Measurements from ENCODE around the gene NCKIPSD. TPM values are rescaled to one million over a fixed set of nuclear protein-coding genes. Genes with fewer than 3 reads are reported as not detected.
A peak's percentile ranks its signal among the peaks of the same experiment; 100 is the strongest.

Gene NCKIPSD
- total RNA-seq, 1 donor from 2014 or later: 6.1 TPM

DNA sequence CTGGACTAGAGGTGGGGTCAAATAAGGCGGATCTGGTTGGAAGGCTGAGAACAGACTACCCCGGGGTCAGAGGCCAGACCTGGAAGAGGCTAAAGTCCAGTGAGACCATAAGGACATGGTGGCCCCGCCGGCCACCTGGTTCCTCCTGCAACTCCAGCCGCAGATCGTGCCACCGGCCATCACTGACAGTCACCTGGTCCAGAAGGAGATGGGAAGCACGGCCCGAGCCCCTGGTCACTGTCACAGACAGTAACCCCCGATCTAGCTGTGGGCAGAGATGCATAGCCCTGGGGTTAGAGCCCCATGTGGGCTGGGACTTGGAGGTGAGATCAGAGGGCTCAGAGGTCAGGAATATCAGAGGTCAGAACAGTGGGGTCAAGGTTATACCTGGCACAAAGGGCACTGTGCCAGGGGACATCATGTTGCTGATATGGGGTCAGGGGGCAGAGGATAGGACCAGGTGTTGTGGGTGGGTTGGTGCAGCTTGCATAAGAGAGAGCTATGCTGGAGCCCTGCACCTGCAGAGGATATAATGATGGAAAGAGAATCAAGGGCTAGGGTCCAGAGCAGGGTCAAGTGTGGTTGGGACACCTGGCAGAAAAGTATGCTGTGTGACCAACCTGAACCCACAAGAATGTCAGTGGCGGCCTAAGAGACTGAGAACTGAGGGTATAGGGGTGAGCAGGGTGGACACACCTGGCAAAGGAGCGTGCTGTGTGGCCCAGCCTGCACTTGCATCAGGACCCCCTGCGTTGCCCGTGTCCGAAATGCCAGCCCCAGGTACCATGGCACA lies 32.6 kb downstream of the NCKIPSD start:
- FAIRE-seq: no peak
- DNase-seq (ENCODE audit: low spot score in 2 of 2): no peak

GRCh38 chr3:48651771-48652170 lies 33.9 kb downstream of the NCKIPSD start:
- FAIRE-seq (no peak), DNase-seq (ENCODE audit: low spot score in 2 of 2) (no peak)

DNA sequence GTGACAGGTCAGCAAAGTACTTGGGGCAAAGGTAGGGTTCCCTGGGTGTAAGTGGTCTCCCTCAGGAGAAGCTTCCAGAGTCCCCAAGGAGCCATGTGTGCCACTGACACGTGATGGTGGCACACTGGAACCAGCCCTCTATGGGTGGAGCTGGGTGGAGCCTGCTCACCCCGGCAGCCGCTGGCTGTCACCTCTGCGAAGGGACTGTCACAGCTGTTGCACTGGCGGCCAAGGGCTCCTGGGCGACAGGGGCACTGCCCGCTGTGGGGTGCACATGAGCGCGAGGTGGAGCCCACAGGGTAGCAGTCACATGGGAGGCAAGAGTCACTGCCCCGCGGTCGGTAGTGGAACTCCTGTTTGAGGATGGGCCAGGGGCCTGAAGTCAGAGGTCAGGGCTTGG lies 35.0 kb downstream of the NCKIPSD start:
- no peak for FAIRE-seq
- DNase-seq (ENCODE audit: low spot score in 2 of 2): no peak

- DNase-seq (ENCODE audit: low spot score in 2 of 2): no peak
- no peak for FAIRE-seq
Measured at GRCh38 chr3:48648188-48648850, 37.4 kb downstream of the NCKIPSD start.

DNA sequence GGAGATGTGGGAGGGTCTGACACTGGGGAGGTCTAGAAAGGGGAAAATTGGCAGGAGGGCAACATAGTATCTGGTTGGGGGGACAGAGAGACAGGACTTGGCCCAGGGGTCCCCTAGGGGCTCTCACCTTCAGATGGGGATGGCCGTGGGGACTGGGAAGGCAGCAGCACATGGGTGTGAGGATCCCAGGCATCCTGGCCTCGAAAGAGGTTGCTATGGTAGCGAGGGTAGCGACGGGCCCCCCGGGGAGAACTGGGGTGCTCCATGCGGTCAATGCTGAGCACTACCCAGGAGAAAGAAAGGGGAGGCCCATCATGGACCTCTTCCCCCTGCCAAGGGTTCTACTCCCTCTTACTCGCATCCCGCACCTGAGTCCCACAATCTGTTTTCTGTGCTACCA lies 38.0 kb downstream of the NCKIPSD start:
- DNase-seq (ENCODE audit: low spot score in 2 of 2) (no peak), FAIRE-seq (no peak)

- FAIRE-seq: no peak
- DNase-seq (ENCODE audit: low spot score in 2 of 2): peak in 1 of 2 donors; percentile 55
Measured at GRCh38 chr3:48644898-48645760, 40.6 kb downstream of the NCKIPSD start.

DNA sequence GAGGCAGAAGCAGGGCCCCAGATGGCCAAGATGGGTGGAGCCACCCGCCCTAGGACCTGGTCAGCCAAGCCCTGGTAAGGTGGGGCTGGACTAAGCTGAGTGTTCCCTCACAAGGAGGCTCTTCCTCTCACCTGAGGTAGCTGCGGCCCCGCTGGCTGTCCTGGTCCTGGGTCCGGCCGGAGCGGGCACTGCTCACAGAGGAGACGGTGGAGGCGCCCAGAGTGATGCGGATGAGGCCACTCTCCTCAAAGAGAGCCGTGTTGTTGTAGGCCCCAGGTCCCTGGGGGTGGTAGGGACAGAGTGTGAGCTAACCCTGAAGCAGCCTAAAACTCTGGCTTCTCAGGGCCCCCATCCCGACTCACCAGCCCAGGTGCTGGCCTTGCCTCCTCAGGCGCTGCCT lies 43.1 kb downstream of the NCKIPSD start:
- DNase-seq (ENCODE audit: low spot score in 2 of 2): no peak
- no peak for FAIRE-seq

DNA sequence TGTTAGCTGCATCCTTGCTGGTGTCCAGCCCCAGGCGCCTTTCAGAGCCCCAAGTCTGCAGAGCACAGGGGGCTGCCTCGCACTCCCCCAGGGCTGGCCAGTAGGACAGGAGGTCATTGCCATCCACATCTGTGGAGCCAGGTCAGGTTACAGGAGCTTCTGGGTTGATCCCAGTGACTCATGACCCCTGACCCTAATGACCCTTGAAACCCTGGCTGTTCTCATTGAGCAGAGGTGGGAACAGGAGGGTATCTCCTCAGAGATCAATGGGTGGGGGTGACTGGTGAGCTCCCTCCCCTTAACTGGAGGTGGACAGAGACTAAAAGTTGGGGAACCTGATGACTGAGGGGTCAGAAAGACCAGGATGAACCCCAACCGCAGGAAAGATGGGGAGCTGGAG lies 44.3 kb downstream of the NCKIPSD start:
- DNase-seq (ENCODE audit: low spot score in 2 of 2) (no peak), FAIRE-seq (no peak)

DNA sequence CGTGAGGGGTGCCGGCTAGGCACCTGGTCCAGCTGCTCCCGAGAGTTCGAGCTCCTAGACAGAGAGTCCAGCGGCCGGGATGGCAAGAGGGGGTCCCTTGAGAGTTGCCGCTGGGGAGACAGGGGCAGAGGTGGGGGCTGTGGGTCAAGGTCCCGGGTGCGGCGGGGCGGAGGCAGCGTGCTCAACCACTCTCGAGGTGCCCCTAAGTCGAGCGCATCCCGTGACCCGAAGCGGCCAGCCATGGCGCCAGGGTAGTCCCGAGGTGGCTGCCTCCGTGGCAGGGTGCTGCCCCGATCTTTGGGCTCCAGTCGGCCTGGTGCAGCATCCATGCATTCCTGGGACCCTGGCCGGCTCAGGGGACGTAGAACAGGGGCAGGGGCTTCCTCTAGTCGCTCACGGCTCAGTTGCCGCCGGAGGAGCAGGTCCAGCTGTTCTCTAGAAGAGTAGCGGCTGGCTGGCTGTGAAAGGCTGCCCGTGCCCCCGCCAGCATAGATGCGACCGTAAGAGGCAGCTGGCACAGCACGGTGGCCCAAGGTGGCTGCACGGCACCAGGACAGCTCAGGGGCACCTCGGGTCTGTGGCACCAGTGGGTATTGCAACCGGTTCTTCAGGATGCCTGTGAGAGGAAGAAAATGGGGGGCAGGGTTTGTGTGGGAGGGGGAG lies 45.6 kb downstream of the NCKIPSD start:
- FAIRE-seq (no peak), DNase-seq (ENCODE audit: low spot score in 2 of 2) (no peak)

DNA sequence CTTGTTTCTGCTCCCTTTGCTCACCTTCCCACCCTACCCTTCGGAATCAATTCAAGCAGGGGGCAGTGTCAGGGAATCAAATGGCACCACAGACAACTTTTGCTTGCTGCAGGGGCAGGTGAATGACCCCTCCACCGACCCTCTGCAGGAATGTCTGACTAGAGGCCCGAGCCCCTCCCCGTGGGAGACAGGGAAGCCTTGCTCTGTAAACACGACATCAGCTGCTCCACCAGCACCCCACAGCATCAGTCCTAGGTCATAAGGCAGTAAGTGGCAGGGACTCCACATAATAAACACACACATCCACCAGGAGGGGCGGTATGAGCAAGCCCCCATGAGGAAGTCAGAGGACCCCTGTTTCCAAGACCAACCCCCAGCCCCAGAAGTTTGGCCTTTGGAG lies 48.4 kb downstream of the NCKIPSD start:
- FAIRE-seq (no peak), DNase-seq (ENCODE audit: low spot score in 2 of 2) (no peak)

GRCh38 chr3:48636149-48636655 lies 49.5 kb downstream of the NCKIPSD start:
- FAIRE-seq: no peak
- DNase-seq (ENCODE audit: low spot score in 2 of 2): no peak

- no peak for FAIRE-seq
- peak; percentile 100 for DNase-seq (ENCODE audit: low spot score in 2 of 2)
Measured at GRCh38 chr3:48635222-48636021, 50.3 kb downstream of the NCKIPSD start, which contains the start of gene SLC26A6. Gene SLC26A6, minus strand, starts transcription at chr3:48635461. Its CDS starts 68 bp downstream, at chr3:48635393.

GRCh38 chr3:48634661-48635221 lies 51.0 kb downstream of the NCKIPSD start:
- DNase-seq (ENCODE audit: low spot score in 2 of 2) (peak in 1 of 2 donors; percentile 77), FAIRE-seq (no peak)

- DNase-seq (ENCODE audit: low spot score in 2 of 2): no peak
- no peak for FAIRE-seq
Measured at GRCh38 chr3:48633743-48634142, 52.0 kb downstream of the NCKIPSD start.

GRCh38 chr3:48633256-48633655 lies 52.5 kb downstream of the NCKIPSD start:
- FAIRE-seq: no peak

DNA sequence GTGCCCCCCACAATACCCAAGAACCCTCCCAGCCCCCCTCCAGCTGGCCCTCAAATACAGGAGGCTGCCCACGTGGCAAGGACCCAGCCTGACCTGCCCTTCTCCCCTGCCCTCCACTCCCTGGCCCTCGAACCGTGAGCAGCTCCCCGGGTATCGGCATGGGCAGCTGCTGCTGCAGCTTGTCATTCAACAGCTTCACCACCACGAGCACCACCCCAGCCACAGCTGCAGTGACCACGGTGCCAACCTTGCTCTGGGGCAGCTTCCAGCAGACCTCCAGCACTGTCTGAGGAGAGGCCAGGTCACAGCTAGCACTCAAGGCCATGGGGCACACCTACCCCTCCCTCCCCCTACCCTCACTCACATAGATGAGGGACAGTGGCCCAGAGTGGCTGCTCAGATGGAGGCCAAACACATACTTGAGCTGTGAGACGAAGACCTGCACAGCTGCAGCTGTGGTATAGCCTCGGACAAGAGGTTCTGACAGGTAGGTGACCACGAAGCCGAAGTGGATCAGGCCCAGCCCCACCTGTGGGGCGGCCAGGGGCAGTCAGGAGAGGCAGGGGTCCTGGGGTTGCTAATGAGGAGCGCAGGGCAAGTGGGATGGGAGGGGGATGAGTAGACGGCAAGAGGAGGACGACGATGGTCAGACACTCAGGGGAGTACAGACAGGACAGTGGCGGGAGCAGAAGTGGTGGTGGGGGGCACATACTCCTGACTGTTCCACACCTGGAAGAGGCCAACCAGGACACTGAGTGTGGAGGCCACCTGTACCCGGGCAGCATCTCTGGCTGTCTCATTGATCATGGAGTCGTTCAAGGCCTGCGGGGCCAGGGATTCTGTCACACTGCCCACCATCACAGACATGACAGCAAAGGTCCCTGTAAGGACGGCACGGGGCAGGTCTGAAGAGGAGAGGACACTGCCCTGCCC lies 53.9 kb downstream of the NCKIPSD start:
- DNase-seq (ENCODE audit: low spot score in 2 of 2): no peak
- FAIRE-seq: no peak

More at GRCh38 chr3:48633256-48633655, 52.5 kb downstream of the NCKIPSD start:
- no peak for DNase-seq (ENCODE audit: low spot score in 2 of 2)

- no peak for DNase-seq (ENCODE audit: low spot score in 2 of 2)
- no peak for FAIRE-seq
Measured at GRCh38 chr3:48630833-48631232, 54.9 kb downstream of the NCKIPSD start.

DNA sequence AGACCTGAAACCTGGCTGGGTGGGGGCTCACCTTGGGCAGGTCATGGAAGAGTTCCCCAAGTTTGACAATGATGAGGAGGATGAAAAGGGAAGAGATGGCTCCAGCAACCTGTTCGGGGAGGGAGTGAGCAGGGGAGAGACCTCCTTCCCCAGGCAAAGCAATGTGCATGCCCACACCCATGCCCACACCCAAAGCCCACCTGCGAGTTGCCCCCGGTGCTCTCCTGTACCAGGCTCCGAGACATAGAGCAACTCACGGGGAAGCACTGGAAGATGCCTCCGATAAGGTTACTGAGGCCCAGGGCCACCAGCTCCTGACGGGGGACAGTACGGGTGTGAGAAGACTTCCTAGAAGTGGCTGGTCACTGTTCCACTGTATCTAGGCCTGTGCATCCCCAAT lies 55.3 kb downstream of the NCKIPSD start:
- FAIRE-seq (no peak), DNase-seq (ENCODE audit: low spot score in 2 of 2) (no peak)

Measured in frontal cortex (tissue), 4 donors.